GM19438 (cell line): ENCODE measurements around the gene PLA2G4A.
A peak's percentile ranks its signal among the peaks of the same experiment; 100 is the strongest.

ENCODE experiments used
- ATAC-seq: cut with Tn5 transposase; IDR thresholded peaks from one replicate; pipeline ENCODE4 v1.9.1; 2021; ENCODE audit warnings: low read depth; ENCODE audit not compliant: unreplicated experiment

The PLA2G4A gene

DNA sequence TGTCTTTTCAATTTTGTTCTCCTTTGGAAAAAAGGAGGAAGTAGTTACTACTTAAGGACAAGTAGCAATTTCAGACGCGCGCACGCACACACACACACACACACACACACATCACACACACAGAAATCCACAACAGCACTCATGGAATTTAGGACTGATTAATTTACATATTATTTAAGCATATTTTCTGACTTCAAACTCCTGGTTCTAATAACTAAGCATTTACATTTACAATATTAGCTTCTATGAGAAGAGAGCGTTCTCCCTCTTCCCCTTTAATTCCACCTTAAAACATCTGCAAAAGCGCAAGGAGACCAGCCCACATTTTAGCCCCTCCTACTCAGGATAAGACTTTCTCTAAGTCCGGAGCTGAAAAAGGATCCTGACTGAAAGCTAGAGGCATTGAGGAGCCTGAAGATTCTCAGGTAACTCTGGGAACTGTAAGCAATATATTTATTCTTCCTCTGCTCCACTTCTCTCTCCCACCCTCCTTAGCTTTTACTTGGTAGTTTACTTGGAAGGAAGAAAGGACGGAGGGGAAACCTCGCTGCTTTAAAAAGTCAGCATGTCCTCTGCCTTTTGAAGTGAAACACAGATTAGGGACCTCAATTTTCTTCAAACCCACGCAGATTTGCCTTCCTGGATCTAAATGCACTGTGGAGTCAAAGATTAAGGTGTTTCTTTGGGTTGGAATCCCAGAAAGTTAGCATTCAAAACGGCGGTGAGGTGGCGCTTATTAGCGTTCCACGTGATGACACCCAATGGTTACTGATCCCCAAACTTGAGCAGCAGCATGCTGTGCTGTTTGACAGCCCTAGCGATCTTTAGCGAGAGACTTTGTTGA, at the start of gene PLA2G4A:
PLA2G4A (plus strand) TSS at position 339 of the 844 bp plus-strand sequence. CDS start 25,406 bp downstream, outside the sequence.
- ATAC-seq = peak; percentile 85

DNA sequence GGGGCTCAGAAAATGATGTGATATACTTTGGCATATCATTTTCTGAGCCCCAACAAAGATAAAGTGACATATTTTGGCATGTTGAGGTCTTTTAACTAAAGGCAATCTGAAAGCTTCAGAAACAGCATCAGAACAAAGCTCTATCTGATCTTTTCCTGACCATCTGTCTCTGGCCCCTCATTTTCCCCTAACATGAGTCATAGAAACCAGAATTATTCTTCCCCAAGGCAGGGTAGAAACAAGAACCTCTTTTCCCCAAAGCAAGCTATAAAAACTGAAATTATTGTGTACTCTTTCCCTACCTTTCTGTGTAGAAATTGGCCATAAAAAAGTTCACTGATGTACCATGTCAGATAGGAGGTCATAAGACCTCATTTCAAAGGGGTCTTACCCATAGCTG, 48.7 kb upstream of the PLA2G4A start:
- ATAC-seq = no peak

DNA sequence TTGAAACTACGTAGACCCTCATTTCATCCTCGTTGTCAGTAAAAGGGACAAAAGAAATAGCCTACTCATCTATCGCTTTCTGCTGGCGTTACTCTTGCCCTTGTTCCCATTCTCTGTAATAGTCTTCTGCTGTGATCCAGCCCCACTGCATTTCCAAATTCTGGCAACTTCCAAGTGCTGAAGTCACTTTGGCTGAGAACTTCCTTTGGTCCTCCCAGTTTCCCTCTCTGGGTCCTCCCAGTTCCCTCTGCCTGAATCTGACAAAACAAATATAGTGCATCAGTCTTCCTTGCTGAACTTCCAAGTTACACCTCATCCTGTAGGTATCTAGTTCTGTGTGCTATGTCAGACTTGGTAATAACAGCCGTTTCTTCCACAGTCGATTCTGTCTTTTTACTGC, 47.0 kb upstream of the PLA2G4A start:
- ATAC-seq = no peak

- no peak for ATAC-seq
These were observed 46.0 kb upstream of the PLA2G4A start for GRCh38 chr1:186782791-186783190.

DNA sequence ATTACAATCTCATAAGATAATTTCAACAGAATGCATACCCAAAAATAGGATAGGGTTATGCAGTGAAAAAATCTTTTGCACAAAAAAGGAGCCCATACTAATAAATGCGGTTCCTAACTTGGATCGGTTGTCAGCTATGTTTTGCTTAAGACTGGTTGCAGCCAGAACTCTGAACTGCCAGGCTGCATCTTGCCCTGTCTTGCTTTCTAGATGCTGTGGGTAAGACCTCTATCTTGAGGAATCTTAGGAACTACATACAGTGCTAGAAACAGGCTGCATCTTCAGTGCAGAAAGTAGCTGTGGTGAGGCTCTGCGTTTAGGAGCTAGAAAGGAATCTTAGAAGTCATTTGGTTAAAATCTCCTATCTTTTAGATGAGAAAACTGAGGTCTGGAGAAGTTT, 45.6 kb upstream of the PLA2G4A start:
- no peak for ATAC-seq

DNA sequence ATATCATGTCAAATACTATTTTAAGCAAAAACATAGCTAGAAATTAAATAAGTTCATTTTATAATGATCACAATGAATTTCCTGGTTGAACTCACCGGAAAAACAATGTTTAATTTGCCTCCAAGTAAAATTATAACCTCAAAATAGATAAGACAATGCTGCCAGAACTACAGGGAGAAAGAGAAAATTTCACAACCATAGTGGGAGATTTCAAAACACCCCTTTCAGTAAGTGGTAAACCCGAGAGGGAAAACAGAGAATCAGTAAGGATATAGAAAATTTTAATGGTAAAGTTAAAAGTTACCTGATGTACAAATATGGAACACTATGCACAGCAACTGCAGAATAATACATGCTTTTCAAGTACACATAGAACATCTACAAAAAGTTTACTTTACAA, 43.2 kb upstream of the PLA2G4A start:
- no peak for ATAC-seq

- no peak for ATAC-seq
These were observed 38.6 kb upstream of the PLA2G4A start for GRCh38 chr1:186790101-186790500.

- ATAC-seq = peak; percentile 85
These were observed 35.7 kb upstream of the PLA2G4A start for GRCh38 chr1:186792870-186793581.

DNA sequence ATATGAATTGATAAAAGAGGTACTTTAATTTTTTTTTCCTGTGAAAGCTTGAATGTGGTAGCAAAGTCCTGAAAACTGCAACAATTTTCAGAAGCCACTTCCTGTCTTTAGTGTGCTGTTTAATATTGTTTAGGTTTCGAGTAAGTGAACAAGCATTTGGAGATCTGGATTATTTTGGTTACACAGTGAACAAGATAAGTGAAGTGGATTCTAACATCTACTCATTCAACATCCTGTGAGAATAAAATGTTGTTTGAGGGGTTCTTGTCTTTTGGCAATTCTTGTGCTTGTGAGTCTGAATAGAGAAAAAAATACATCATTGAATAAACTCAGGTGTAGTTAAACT, 35.2 kb upstream of the PLA2G4A start:
- ATAC-seq = peak; percentile 59

GRCh38 chr1:186798960-186799688, 29.6 kb upstream of the PLA2G4A start:
- ATAC-seq = no peak

DNA sequence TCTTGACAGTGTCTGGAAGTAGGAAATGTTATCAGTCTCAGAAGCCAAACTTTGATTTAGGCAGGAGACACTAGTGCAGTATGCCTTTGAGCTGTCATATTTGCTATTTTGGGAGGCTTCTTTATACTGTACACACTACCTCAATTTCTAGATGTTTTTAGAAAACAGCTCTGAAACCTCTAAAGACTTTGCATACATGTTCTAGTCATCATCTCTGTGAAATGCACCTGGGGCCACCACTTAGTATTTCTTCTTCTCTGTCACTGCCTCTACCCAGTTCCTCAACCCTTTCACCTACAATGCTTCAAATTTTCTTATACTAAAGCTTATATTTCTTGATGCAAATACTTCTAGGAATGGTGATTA, 29.1 kb upstream of the PLA2G4A start:
- ATAC-seq = peak; percentile 90

GRCh38 chr1:186802388-186802787, 26.4 kb upstream of the PLA2G4A start:
- ATAC-seq = no peak

GRCh38 chr1:186804679-186805078, 24.1 kb upstream of the PLA2G4A start:
- ATAC-seq = no peak

GRCh38 chr1:186806477-186806876, 22.3 kb upstream of the PLA2G4A start:
- no peak for ATAC-seq

GRCh38 chr1:186807163-186807562, 21.6 kb upstream of the PLA2G4A start:
- no peak for ATAC-seq

DNA sequence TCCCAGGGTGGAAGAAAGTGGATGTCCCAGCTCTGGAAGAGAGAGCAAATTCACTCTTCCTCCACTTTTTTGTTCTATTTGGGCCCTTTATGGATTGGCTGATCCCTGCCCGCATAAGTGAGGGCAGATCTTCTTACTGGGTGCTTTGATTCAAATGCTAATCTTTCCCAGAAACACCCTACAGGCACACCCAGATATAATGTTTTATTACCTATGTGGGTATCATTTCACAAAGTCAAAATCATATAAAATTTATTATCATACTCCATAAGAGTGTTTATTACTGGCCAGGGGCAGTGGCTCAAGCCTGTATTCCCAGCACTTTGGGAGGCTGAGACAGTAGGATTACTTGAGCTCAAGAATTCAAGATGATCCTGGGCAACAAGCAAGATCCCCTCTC, 16.9 kb upstream of the PLA2G4A start:
- no peak for ATAC-seq

GRCh38 chr1:186812570-186812969, 16.2 kb upstream of the PLA2G4A start:
- no peak for ATAC-seq

DNA sequence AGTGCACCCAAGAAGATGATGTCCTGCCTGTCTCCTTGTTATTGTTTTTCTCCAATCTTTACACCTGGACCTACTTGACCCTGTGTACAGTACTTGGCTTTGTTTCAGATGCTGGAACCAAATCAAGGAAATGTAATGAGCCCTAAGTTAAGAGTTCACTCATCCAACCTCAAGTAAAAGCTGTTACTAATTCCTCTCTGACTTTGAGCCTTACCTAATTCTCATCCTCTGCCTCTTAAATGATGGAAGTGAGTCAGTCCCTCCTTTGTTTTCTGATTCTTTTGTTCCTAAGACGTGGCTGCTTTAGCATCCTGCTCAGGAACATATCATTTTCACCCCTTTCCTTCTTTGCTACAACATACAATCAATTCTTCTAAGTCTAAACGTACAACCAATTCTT, 15.3 kb upstream of the PLA2G4A start:
- ATAC-seq = no peak

GRCh38 chr1:186819126-186819525, 9.6 kb upstream of the PLA2G4A start:
- peak; percentile 65 for ATAC-seq

GRCh38 chr1:186819563-186819962, 9.2 kb upstream of the PLA2G4A start:
- peak; percentile 43 for ATAC-seq
